ENCODE results near the gene DAGLA. TPM values are rescaled to one million over a fixed set of nuclear protein-coding genes. Genes with fewer than 3 reads are reported as not detected.
A peak's percentile ranks its signal among the peaks of the same experiment; 100 is the strongest.

DAGLA gene
- total RNA-seq, 2 donors from 2014 or later = 7.0 to 9.9 TPM

GRCh38 chr11:61756147-61756451 is 75.9 kb downstream of the DAGLA start:
- TF ChIP-seq CTCF (IDR thresholded peaks at IDR 0.05) (no peak), POLR2A (IDR thresholded peaks at IDR 0.05) (peak in 2 of 3 donors; percentile 23 to 81)
- peak overlapping the region; percentile 85 to 97 (median 96) for H3K27ac ChIP-seq
- WGBS, 2 donors = 32 to 80% methylated on average over 2 to 4 of the region's 4 CpGs
- ATAC-seq (no peak), DNase-seq (no peak)
- H3K27me3 ChIP-seq = no peaks in the 10 kb centered on the region
- peaks cover 74% of the 10 kb centered on the region for H3K4me1 ChIP-seq
- intact Hi-C loops (cut with DNase I) = no loop called here
- no peaks in the 10 kb centered on the region for H3K36me3 ChIP-seq (replicated peaks in 1 of 2; ENCODE audit: insufficient read depth in 1 of 2, low read depth in 2 of 2)
- H3K9me3 ChIP-seq = no peaks in the 10 kb centered on the region
- no peak overlapping the region for H3K4me3 ChIP-seq

GRCh38 chr11:61756452-61757212 is 76.4 kb downstream of the DAGLA start:
- no peaks in the 10 kb centered on the region for H3K9me3 ChIP-seq
- H3K36me3 ChIP-seq (replicated peaks in 1 of 2; ENCODE audit: insufficient read depth in 1 of 2, low read depth in 2 of 2) = no peaks in the 10 kb centered on the region
- peak overlapping the region; percentile 85 to 97 (median 96) for H3K27ac ChIP-seq
- peak; percentile 87 for ATAC-seq
- intact Hi-C loops (cut with DNase I) = no loop called here
- H3K4me3 ChIP-seq = no peak overlapping the region
- no peaks in the 10 kb centered on the region for H3K27me3 ChIP-seq
- peaks cover 68% of the 10 kb centered on the region for H3K4me1 ChIP-seq
- 3 to 12% methylated on average over 3 to 9 of the region's 9 CpGs for WGBS, 2 donors
- TF ChIP-seq CTCF (IDR thresholded peaks at IDR 0.05) (peak in 1 of 7 experiments; percentile 5), POLR2A (IDR thresholded peaks at IDR 0.05) (peak in 2 of 3 donors; percentile 27 to 62)
- peak; percentile 88 to 95 (median 94) for DNase-seq

- no peak overlapping the region for H3K4me3 ChIP-seq
- peak; percentile 33 for ATAC-seq
- 26 to 38% methylated on average over 4 to 15 of the region's 15 CpGs for WGBS, 2 donors
- no peaks in the 10 kb centered on the region for H3K27me3 ChIP-seq
- peaks cover 62% of the 10 kb centered on the region for H3K4me1 ChIP-seq
- H3K36me3 ChIP-seq (replicated peaks in 1 of 2; ENCODE audit: insufficient read depth in 1 of 2, low read depth in 2 of 2) = no peaks in the 10 kb centered on the region
- H3K27ac ChIP-seq = peak overlapping the region; percentile 85 to 97 (median 96)
- H3K9me3 ChIP-seq = no peaks in the 10 kb centered on the region
- TF ChIP-seq CTCF (IDR thresholded peaks at IDR 0.05) (no peak), POLR2A (IDR thresholded peaks at IDR 0.05) (peak in 1 of 3 donors; percentile 4)
- intact Hi-C loops (cut with DNase I) = no loop called here
- peak; percentile 47 to 65 (median 61) for DNase-seq
These were observed 77.1 kb downstream of the DAGLA start for GRCh38 chr11:61757213-61757862.

GRCh38 chr11:61760946-61761345 is 80.8 kb downstream of the DAGLA start:
- no peak for ATAC-seq
- H3K36me3 ChIP-seq (replicated peaks in 1 of 2; ENCODE audit: insufficient read depth in 1 of 2, low read depth in 2 of 2) = no peaks in the 10 kb centered on the region
- H3K27ac ChIP-seq = no peak overlapping the region
- H3K4me1 ChIP-seq = peaks cover 46% of the 10 kb centered on the region
- DNase-seq = no peak
- no peak for TF ChIP-seq CTCF (IDR thresholded peaks at IDR 0.05)
- TF ChIP-seq POLR2A (IDR thresholded peaks at IDR 0.05) = no peak
- no peak overlapping the region for H3K4me3 ChIP-seq
- no peaks in the 10 kb centered on the region for H3K9me3 ChIP-seq
- H3K27me3 ChIP-seq = no peaks in the 10 kb centered on the region
- intact Hi-C loops (cut with DNase I) = no loop called here
- 60 to 83% methylated on average over 3 to 11 of the region's 13 CpGs for WGBS, 2 donors
